HepG2 (cell line): ENCODE results near the gene INF2. TPM values are rescaled to one million over a fixed set of nuclear protein-coding genes. Genes with fewer than 3 reads are reported as not detected.

Experiments
- ATAC-seq: fragments of 200-7000 bp; cut with Tn5 transposase; 3 replicates; pipeline ENCODE4 v1.9.1; 2020; ENCODE audit warnings: mild to moderate bottlenecking, moderate library complexity
- BruUV-seq: library from RNA; stranded (reverse); fragments of 400-500 nt; replicated peaks from 2 replicates; lab custom pipeline; 2021; lab: Mats Ljungman, UMichigan
- CTCF ChIA-PET: fragments of 300-600 bp; formaldehyde crosslinking; extraction: SDS; loops from one replicate; lab custom pipeline; 2021; ENCODE audit warnings: low total read pairs, inconsistent platforms, low intra/inter-chr PET ratio; lab: Yijun Ruan, JAX
- POLR2A ChIA-PET: fragments of 350-600 bp; sonication (Branson Sonifier 250); formaldehyde crosslinking; loops from one replicate; lab custom pipeline; 2020; ENCODE audit warnings: antibody characterized with exemption, inconsistent platforms; lab: Yijun Ruan, JAX
- DNase-seq: peaks from one replicate; pipeline ENCODE4 v3.0.0-alpha.2; 2015; ENCODE audit warnings: low spot score
- FAIRE-seq: peaks from 3 replicates; lab custom pipeline; 2011; peaks lifted over from hg19 to GRCh38; lab: Jason Lieb, UNC
- H2AFZ ChIP-seq: one replicate; pipeline ENCODE4 v1.6.1; 2011; ENCODE audit warnings: low read length, inconsistent platforms
- H3K27ac ChIP-seq: fragments of 300-600 bp; 3 replicates; pipeline ENCODE4 v1.8.0; 2011; ENCODE audit warnings: mixed run types, mild to moderate bottlenecking, mixed read lengths, low read length, inconsistent platforms; ENCODE audit not compliant: insufficient read depth; ENCODE audit errors: extremely low read length
- H3K27me3 ChIP-seq, 2 experiments: fragments of 200-600 bp in 1 of 2; 2 replicates in 1 of 2; 3 replicates in 1 of 2; pipeline versions ENCODE4 v1.6.0 to v1.8.0; 2011; ENCODE audit warnings: low read length in 2 of 2, mild to moderate bottlenecking in 2 of 2, moderate library complexity in 2 of 2, inconsistent platforms in 1 of 2; ENCODE audit not compliant: insufficient read depth in 2 of 2, control insufficient read depth in 1 of 2
- H3K36me3 ChIP-seq, 2 experiments: fragments of 200-600 bp in 1 of 2; replicated peaks in 1 of 2; 2 replicates in 1 of 2; 3 replicates in 1 of 2; pipeline versions ENCODE4 v1.5.1 to v1.8.0; 2011; ENCODE audit warnings: low read length in 2 of 2, inconsistent platforms in 1 of 2; ENCODE audit not compliant: insufficient read depth in 2 of 2, control insufficient read depth in 1 of 2
- H3K4me1 ChIP-seq: 2 replicates; pipeline ENCODE4 v1.5.1; 2012; ENCODE audit warnings: low read length, inconsistent platforms; ENCODE audit not compliant: insufficient read depth
- H3K4me2 ChIP-seq: 2 replicates; pipeline ENCODE4 v1.6.0; 2011; ENCODE audit warnings: low read depth, low read length, inconsistent platforms
- H3K4me3 ChIP-seq, 3 experiments: fragments of 200-600 bp in 1 of 3; sonication (generic), shearing (Covaris generic) in 1 of 3; replicated peaks in 1 of 3; 2 replicates each; pipeline ENCODE4 v1.5.1; 2011 to 2016; ENCODE audit warnings: low read length in 3 of 3, inconsistent platforms in 2 of 3, low read depth in 2 of 3, mild to moderate bottlenecking in 2 of 3, control low read depth in 1 of 3, mixed read lengths in 1 of 3; ENCODE audit not compliant: insufficient read depth in 1 of 3
- H3K79me2 ChIP-seq: one replicate; pipeline ENCODE4 v1.6.1; 2011; ENCODE audit warnings: low read length, inconsistent platforms; ENCODE audit not compliant: insufficient read depth
- H3K9ac ChIP-seq: 2 replicates; pipeline ENCODE4 v1.6.0; 2011; ENCODE audit warnings: mild to moderate bottlenecking, low read depth, low read length, inconsistent platforms; ENCODE audit not compliant: insufficient read depth
- H3K9me3 ChIP-seq: 2 replicates; pipeline ENCODE4 v1.5.1; 2012; ENCODE audit warnings: mild to moderate bottlenecking, low read length
- H4K20me1 ChIP-seq: 2 replicates; pipeline ENCODE4 v1.6.0; 2011; ENCODE audit warnings: inconsistent platforms, mild to moderate bottlenecking, low read length, moderate library complexity; ENCODE audit not compliant: insufficient read depth
- MIER2 ChIP-seq: IDR thresholded peaks from 2 replicates; pipeline ENCODE4 v1.6.1; 2016; ENCODE audit warnings: missing biosample characterization, missing genetic modification reagents
- NAIF1 ChIP-seq: sonication (generic); formaldehyde crosslinking; IDR thresholded peaks from 2 replicates; pipeline ENCODE4 v1.5.0; 2020; ENCODE audit warnings: mild to moderate bottlenecking, missing genetic modification reagents, borderline replicate concordance
- NR2F2 ChIP-seq: IDR thresholded peaks from 2 replicates; pipeline ENCODE4 v1.6.1; 2012; ENCODE audit warnings: low read depth, inconsistent platforms, borderline replicate concordance
- RERE ChIP-seq: IDR thresholded peaks from 2 replicates; pipeline ENCODE4 v1.6.1; 2016; ENCODE audit warnings: low read depth, missing genetic modification reagents, missing compliant biosample characterization
- RXRA ChIP-seq: sonication (generic); formaldehyde crosslinking; IDR thresholded peaks from 2 replicates; pipeline ENCODE4 v1.5.1; 2020; ENCODE audit warnings: missing genetic modification reagents
- ZNF350 ChIP-seq: sonication (generic); formaldehyde crosslinking; IDR thresholded peaks from 2 replicates; pipeline ENCODE4 v1.4.0; 2020; ENCODE audit warnings: mild to moderate bottlenecking, low read depth, missing genetic modification reagents, borderline replicate concordance
- ZNF709 ChIP-seq: sonication (generic); formaldehyde crosslinking; IDR thresholded peaks from 2 replicates; pipeline ENCODE4 v1.5.0; 2020; ENCODE audit warnings: mild to moderate bottlenecking, missing genetic modification reagents
- WGBS: methylation state at CpG from one replicate; pipeline ENCODE4 v1.1.6; 2017; ENCODE audit warnings: low lambda C conversion rate; 5-methylcytosine and 5-hydroxymethylcytosine counted together
- in situ Hi-C: cut with HindIII; loops from 2 replicates; pipeline ENCODE4 v1.10.0; 2017; ENCODE audit warnings: low pct_unique_long_range_greater_than_20kb; ENCODE audit not compliant: extremely low pct_ligation_motif_present
- intact Hi-C: fragments of 100-400 bp; cut with micrococcal nuclease; formaldehyde crosslinking; loops from one replicate; pipeline ENCODE4 v1.10.0; 2022; ENCODE audit not compliant: unreplicated experiment
- polyA plus RNA-seq, 8 experiments: library from polyadenylated mRNA; depleted of rRNA in 3 of 8; stranded (reverse) in 7 of 8; unstranded in 1 of 8; fragments of >200 nt; fragmentation: Illumina TruSeq in 4 of 8; extraction: Trizol in 4 of 8; gene quantifications; 2 replicates each; pipeline versions ENCODE4 v1.2.1 to v1.2.3, GENCODE V29; 2011 to 2016; ENCODE audit warnings: low read depth in 4 of 8, missing spikeins in 1 of 8, mixed read lengths in 1 of 8; ENCODE audit not compliant: insufficient read depth in 1 of 8
- total RNA-seq, 5 experiments: library from RNA; depleted of rRNA; stranded (reverse); fragments of >200 nt; fragmentation: Illumina TruSeq; extraction: Trizol; gene quantifications; 2 replicates each; pipeline ENCODE4 v1.2.3, GENCODE V29; 2016; ENCODE audit warnings: low read depth in 1 of 5

Gene INF2
- total and polyA plus RNA-seq, 2 of the 13 experiments (the other 11 are each of a cell fraction or from before 2014, with no cell fraction given), result 16.4 to 26.4 TPM

GRCh38 chr14:104741803-104742251 is 52.4 kb downstream of the INF2 start:
- Histone ChIP-seq H3K27me3 (no peaks in the 10 kb centered on the region), H3K36me3 (no peaks in the 10 kb centered on the region; a peak in 2 of 5 replicates), H4K20me1 (no peaks in the 10 kb centered on the region), H3K4me3 (no peak overlapping the region), H3K9me3 (no peaks in the 10 kb centered on the region), H2AFZ (no peak overlapping the region), H3K4me2 (no peak overlapping the region), H3K27ac (no peak overlapping the region), H3K4me1 (peaks cover 39% of the 10 kb centered on the region), H3K9ac (no peak overlapping the region), H3K79me2 (no peaks in the 10 kb centered on the region)
- ATAC-seq, result no peak
- WGBS, result no CpG with 5 or more reads among the region's 23 CpGs
- TF ChIP-seq RERE (CRISPR knock-in tag), result no peak
- TF ChIP-seq MIER2 (CRISPR knock-in tag), result no peak
- no peak for TF ChIP-seq NAIF1 (CRISPR knock-in tag)
- no peak for TF ChIP-seq NR2F2
- no peak for TF ChIP-seq RXRA (CRISPR knock-in tag)
- TF ChIP-seq ZNF350 (CRISPR knock-in tag), result no peak
- TF ChIP-seq ZNF709 (CRISPR knock-in tag), result no peak
- DNase-seq, result no peak
- no TSS peak for BruUV-seq
- in situ Hi-C loops (no loop called here), intact Hi-C loops (no loop called here)
- no peak for FAIRE-seq
- ChIA-PET POLR2A (interaction anchor here (1.2 kb wide), 1 partner anchor 11 kb away, joined by 5 read pairs; the partner anchor contains the start of gene SIVA1), CTCF (no interaction called here)
